ENCODE measurements around the gene FGFR3.

The FGFR3 gene

GRCh38 chr4:1823545-1823932, 30.4 kb downstream of the FGFR3 start:
- POLR2A ChIA-PET: no interaction called here

GRCh38 chr4:1824746-1825145, 31.7 kb downstream of the FGFR3 start:
- CTCF ChIA-PET: no interaction called here
- H3K4me3 ChIP-seq (ENCODE audit: low read depth, low read length): no peak overlapping the region
- POLR2A ChIA-PET: no interaction called here
- no peak for DNase-seq (ENCODE audit: low read depth, low spot score)
- no peak for TF ChIP-seq CTCF (IDR thresholded peaks at IDR 0.05; ENCODE audit: insufficient read depth, low read length, missing control alignments)

More at GRCh38 chr4:1823545-1823932, 30.4 kb downstream of the FGFR3 start:
- DNase-seq (ENCODE audit: low read depth, low spot score): no peak
- CTCF ChIA-PET: interaction anchor here (0.7 to 1.1 kb wide), 2 partner anchors 14 to 18 kb away, joined by 3 read pairs; no protein-coding TSS in a partner anchor
- H3K4me3 ChIP-seq (ENCODE audit: low read depth, low read length): no peak overlapping the region
- no peak for TF ChIP-seq CTCF (IDR thresholded peaks at IDR 0.05; ENCODE audit: insufficient read depth, low read length, missing control alignments)

- TF ChIP-seq CTCF (IDR thresholded peaks at IDR 0.05; ENCODE audit: insufficient read depth, low read length, missing control alignments): no peak
- H3K4me3 ChIP-seq (ENCODE audit: low read depth, low read length): no peak overlapping the region
- DNase-seq (ENCODE audit: low read depth, low spot score): no peak
- POLR2A ChIA-PET: no interaction called here
- CTCF ChIA-PET: no interaction called here
Measured at GRCh38 chr4:1825326-1825725, 32.2 kb downstream of the FGFR3 start.

GRCh38 chr4:1826531-1827350, 33.6 kb downstream of the FGFR3 start:
- no peak for DNase-seq (ENCODE audit: low read depth, low spot score)
- no peak overlapping the region for H3K4me3 ChIP-seq (ENCODE audit: low read depth, low read length)
- ChIA-PET POLR2A (interaction anchor here (0.6 kb wide), 1 partner anchor 765 kb away, joined by 3 read pairs; no protein-coding TSS in a partner anchor), CTCF (interaction anchor here (0.7 to 1.3 kb wide), 4 partner anchors 13 to 73 kb away, joined by 3 to 5 read pairs (median 4); no protein-coding TSS in a partner anchor)
- TF ChIP-seq CTCF (IDR thresholded peaks at IDR 0.05; ENCODE audit: insufficient read depth, low read length, missing control alignments): no peak

GRCh38 chr4:1830234-1830633, 37.1 kb downstream of the FGFR3 start:
- CTCF ChIA-PET: interaction anchor here (1.5 to 4.2 kb wide), 4 partner anchors 13 to 80 kb away, joined by 4 to 23 read pairs (median 16); no protein-coding TSS in a partner anchor
- no peak for TF ChIP-seq CTCF (IDR thresholded peaks at IDR 0.05; ENCODE audit: insufficient read depth, low read length, missing control alignments)
- DNase-seq (ENCODE audit: low read depth, low spot score): no peak
- H3K4me3 ChIP-seq (ENCODE audit: low read depth, low read length): no peak overlapping the region
- POLR2A ChIA-PET: no interaction called here

GRCh38 chr4:1830642-1831228, 37.6 kb downstream of the FGFR3 start:
- TF ChIP-seq CTCF (IDR thresholded peaks at IDR 0.05; ENCODE audit: insufficient read depth, low read length, missing control alignments): no peak
- POLR2A ChIA-PET: no interaction called here
- no peak overlapping the region for H3K4me3 ChIP-seq (ENCODE audit: low read depth, low read length)
- CTCF ChIA-PET: interaction anchor here (1.5 to 4.2 kb wide), 4 partner anchors 12 to 79 kb away, joined by 4 to 23 read pairs (median 16); no protein-coding TSS in a partner anchor
- no peak for DNase-seq (ENCODE audit: low read depth, low spot score)

All from AG04449 (cell line).